Ascending aorta (tissue), 2 donors: ENCODE results near the gene PLXNA1. TPM values are rescaled to one million over a fixed set of nuclear protein-coding genes. Genes with fewer than 3 reads are reported as not detected.

Experiments used
- DNase-seq, 2 donors: peaks; one replicate each; pipeline ENCODE4 v3.0.0-alpha.2; 2019; ENCODE audit warnings: low spot score in 2 of 2
- H3K27ac ChIP-seq, 2 donors: fragments of 200-600 bp; sonication (generic); one replicate each; pipeline ENCODE4 v1.5.1; 2016 to 2017; ENCODE audit warnings: mild to moderate bottlenecking in 1 of 2
- H3K27me3 ChIP-seq: fragments of 200-600 bp; sonication (generic); one replicate; pipeline ENCODE4 v1.5.1; 2017
- H3K36me3 ChIP-seq, 2 donors: fragments of 200-600 bp; sonication (generic); one replicate each; pipeline ENCODE4 v1.5.1; 2016
- H3K4me1 ChIP-seq, 2 donors: fragments of 200-600 bp; sonication (generic); one replicate each; pipeline ENCODE4 v1.5.1; 2016 to 2017; ENCODE audit warnings: mild to moderate bottlenecking in 1 of 2
- H3K4me3 ChIP-seq, 2 donors: fragments of 200-600 bp; sonication (generic); one replicate each; pipeline ENCODE4 v1.5.1; 2016 to 2017; ENCODE audit warnings: mild to moderate bottlenecking in 1 of 2
- H3K9me3 ChIP-seq, 2 donors: fragments of 200-600 bp; sonication (generic); one replicate each; pipeline ENCODE4 v1.5.1; 2016
- CTCF ChIP-seq, 3 experiments: fragments of 200-600 bp in 2 of 3; fragments of 450-650 bp in 1 of 3; sonication (generic) in 2 of 3; IDR thresholded peaks; one replicate each; pipeline ENCODE4 v1.5.1; 2016 to 2019; ENCODE audit warnings: antibody characterized with exemption in 3 of 3, mild to moderate bottlenecking in 1 of 3, moderate library complexity in 1 of 3
- intact Hi-C: fragments of 100-400 bp; cut with DNase I; formaldehyde crosslinking; loops from one replicate; pipeline ENCODE4 v1.15.1; 2023
- total RNA-seq: library from RNA; depleted of rRNA; stranded (reverse); fragments of >200 nt; gene quantifications from one replicate; pipeline ENCODE4 v1.1.0, GENCODE V29; 2016

The PLXNA1 gene
- total RNA-seq, 1 donor from 2014 or later: 79.8 TPM

DNA sequence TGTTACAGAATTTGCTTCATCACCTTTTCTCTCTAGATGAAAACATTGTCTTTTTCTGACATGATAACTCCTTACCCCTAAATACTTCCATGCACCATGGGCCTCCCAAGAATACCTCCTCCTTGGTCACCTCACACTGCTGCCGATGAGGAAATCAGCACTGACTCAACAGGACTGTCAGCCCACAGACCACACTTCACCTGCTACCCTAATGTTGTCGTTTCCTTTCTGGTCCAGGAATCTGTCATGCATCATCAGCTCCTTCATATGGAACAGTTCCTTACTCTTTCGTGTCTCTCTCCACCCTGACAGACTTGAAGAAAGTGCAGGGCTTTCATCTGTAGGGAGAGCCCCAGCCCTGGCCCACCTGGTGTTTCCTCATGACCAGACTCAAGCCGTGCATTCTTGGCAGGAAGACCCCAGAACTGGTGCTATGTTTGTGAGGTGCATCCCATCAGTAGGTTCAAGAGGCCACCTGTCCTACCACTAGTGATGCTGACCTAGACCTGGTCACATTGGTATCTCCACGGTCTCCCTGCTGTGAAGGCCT lies 41.1 kb upstream of the PLXNA1 start:
- no peak for DNase-seq
- no peaks in the 10 kb centered on the region for H3K9me3 ChIP-seq
- TF ChIP-seq CTCF (IDR thresholded peaks at IDR 0.05): no peak

GRCh38 chr3:126944089-126944965 lies 38.6 kb upstream of the PLXNA1 start:
- no peak for DNase-seq
- Histone ChIP-seq H3K36me3 (peaks cover 0 to 1% of the 10 kb centered on the region in 2 donors), H3K4me1 (no peaks in the 10 kb centered on the region), H3K27ac (no peak overlapping the region), H3K27me3 (no peaks in the 10 kb centered on the region), H3K4me3 (no peak overlapping the region), H3K9me3 (no peaks in the 10 kb centered on the region)
- TF ChIP-seq CTCF (IDR thresholded peaks at IDR 0.05): no peak
- intact Hi-C loops: no loop called here

More for the DNA sequence above, 41.1 kb upstream of the PLXNA1 start:
- no peak overlapping the region for H3K4me3 ChIP-seq
- intact Hi-C loops: no loop called here
- H3K36me3 ChIP-seq: no peaks in the 10 kb centered on the region
- H3K27me3 ChIP-seq: no peaks in the 10 kb centered on the region
- no peak overlapping the region for H3K27ac ChIP-seq
- H3K4me1 ChIP-seq: no peaks in the 10 kb centered on the region

DNA sequence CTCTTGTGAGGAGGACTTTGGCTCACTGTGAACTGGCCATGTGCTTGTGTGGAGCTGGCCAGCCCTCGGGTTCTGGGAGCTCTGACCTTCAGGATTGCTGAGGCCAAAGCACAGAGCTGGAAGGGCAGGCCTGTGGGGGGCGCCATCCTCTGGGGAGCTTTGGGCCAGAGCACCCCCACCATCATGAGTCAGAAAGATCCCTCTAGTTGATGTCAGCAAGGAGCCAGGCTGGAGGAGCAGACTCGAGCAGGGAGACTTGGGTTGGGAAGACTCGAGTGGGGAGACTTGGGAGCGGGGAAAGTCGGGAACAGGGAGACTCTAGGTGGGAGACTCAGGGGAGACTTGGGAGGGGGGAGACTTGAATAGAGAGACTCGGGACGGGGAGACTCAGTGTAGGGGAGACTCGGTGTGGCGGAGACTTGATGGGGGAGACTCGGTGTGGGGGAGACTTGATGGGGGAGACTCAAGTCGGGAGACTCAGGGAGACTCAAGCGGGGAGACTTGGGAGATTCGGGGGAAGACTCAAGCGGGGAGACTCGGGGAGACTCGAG lies 37.7 kb upstream of the PLXNA1 start:
- intact Hi-C loops: no loop called here
- no peaks in the 10 kb centered on the region for H3K9me3 ChIP-seq
- no peaks in the 10 kb centered on the region for H3K27me3 ChIP-seq
- TF ChIP-seq CTCF (IDR thresholded peaks at IDR 0.05): no peak
- no peak overlapping the region for H3K4me3 ChIP-seq
- H3K27ac ChIP-seq: no peak overlapping the region
- DNase-seq: no peak
- H3K4me1 ChIP-seq: no peaks in the 10 kb centered on the region
- H3K36me3 ChIP-seq: peaks cover 0 to 3% of the 10 kb centered on the region in 2 donors

DNA sequence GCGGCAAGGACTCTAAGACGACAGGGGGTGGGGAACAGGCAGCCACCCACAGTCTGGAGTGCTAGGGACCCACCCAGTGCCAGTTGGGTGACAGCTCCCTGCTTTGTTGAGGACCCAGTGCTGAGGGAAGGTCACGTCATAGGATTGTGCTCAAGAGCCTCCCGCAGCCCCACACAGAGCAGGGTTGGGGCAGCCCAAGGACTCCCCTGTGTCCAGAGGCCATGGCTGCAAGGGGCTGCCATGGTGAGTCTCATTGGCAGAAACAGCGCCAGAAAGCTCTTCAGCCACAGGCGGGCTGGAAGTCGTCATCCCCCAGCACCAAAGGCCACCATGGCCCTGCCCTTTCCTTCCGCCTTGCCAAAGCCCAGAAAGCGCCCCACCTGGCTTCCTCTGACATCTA lies 37.0 kb upstream of the PLXNA1 start:
- intact Hi-C loops: no loop called here
- no peak overlapping the region for H3K4me3 ChIP-seq
- no peak for DNase-seq
- H3K27me3 ChIP-seq: no peaks in the 10 kb centered on the region
- peaks cover 0 to 3% of the 10 kb centered on the region in 2 donors for H3K36me3 ChIP-seq
- no peak overlapping the region for H3K27ac ChIP-seq
- TF ChIP-seq CTCF (IDR thresholded peaks at IDR 0.05): no peak
- no peaks in the 10 kb centered on the region for H3K4me1 ChIP-seq
- H3K9me3 ChIP-seq: no peaks in the 10 kb centered on the region

GRCh38 chr3:126946405-126946804 lies 36.5 kb upstream of the PLXNA1 start:
- Histone ChIP-seq H3K36me3 (peaks cover 0 to 3% of the 10 kb centered on the region in 2 donors), H3K27ac (no peak overlapping the region), H3K4me3 (no peak overlapping the region), H3K4me1 (no peaks in the 10 kb centered on the region), H3K27me3 (no peaks in the 10 kb centered on the region), H3K9me3 (no peaks in the 10 kb centered on the region)
- intact Hi-C loops: no loop called here
- TF ChIP-seq CTCF (IDR thresholded peaks at IDR 0.05): no peak
- DNase-seq: no peak
